GM12878 (cell line): ENCODE results near the gene GBA2. TPM values are rescaled to one million over a fixed set of nuclear protein-coding genes. Genes with fewer than 3 reads are reported as not detected.

Source experiments
- BCL11A ChIP-seq: IDR thresholded peaks from 2 replicates; pipeline ENCODE4 v1.6.1; 2011; ENCODE audit warnings: low read depth, low read length
- CHD1 ChIP-seq: IDR thresholded peaks from 2 replicates; pipeline ENCODE4 v1.6.1; 2012; ENCODE audit warnings: low read depth, low read length, improper control_type of control experiment
- CHD2 ChIP-seq: IDR thresholded peaks from 2 replicates; pipeline ENCODE4 v1.6.1; 2011; ENCODE audit warnings: low read depth, low read length, improper control_type of control experiment, borderline replicate concordance
- CREM ChIP-seq: IDR thresholded peaks from 2 replicates; pipeline ENCODE4 v1.6.1; 2014; ENCODE audit warnings: antibody characterized with exemption, low read depth
- DPF2 ChIP-seq: fragments of 450-650 bp; IDR thresholded peaks from 2 replicates; pipeline ENCODE4 v1.6.1; 2017; ENCODE audit warnings: mild to moderate bottlenecking
- ETV6 ChIP-seq, 2 experiments: fragments of 450-650 bp in 1 of 2; IDR thresholded peaks in 1 of 2; conservative IDR thresholded peaks in 1 of 2; 2 replicates each; pipeline ENCODE4 v1.6.1; 2014; ENCODE audit warnings: antibody characterized with exemption in 1 of 2, borderline replicate concordance in 1 of 2, low read depth in 1 of 2, mild to moderate bottlenecking in 1 of 2, moderate library complexity in 1 of 2
- FOXK2 ChIP-seq: fragments of 450-650 bp; IDR thresholded peaks from 2 replicates; pipeline ENCODE4 v1.6.1; 2017; ENCODE audit warnings: mild to moderate bottlenecking, moderate library complexity
- IRF4 ChIP-seq: IDR thresholded peaks from 2 replicates; pipeline ENCODE4 v1.6.1; 2011; ENCODE audit warnings: low read depth, low read length
- NFXL1 ChIP-seq: fragments of 450-650 bp; IDR thresholded peaks from 2 replicates; pipeline ENCODE4 v1.6.1; 2017; ENCODE audit warnings: antibody characterized with exemption, mild to moderate bottlenecking, borderline replicate concordance
- POLR2A ChIP-seq: IDR thresholded peaks from 2 replicates; pipeline ENCODE4 v1.6.1; 2011; ENCODE audit warnings: low read depth, mild to moderate bottlenecking, low read length
- POLR2AphosphoS2 ChIP-seq: IDR thresholded peaks from 2 replicates; pipeline ENCODE4 v1.6.1; 2011; ENCODE audit warnings: low read depth, mild to moderate bottlenecking, low read length, improper control_type of control experiment, moderate library complexity
- RELA ChIP-seq: fragments of 450-650 bp; IDR thresholded peaks from 2 replicates; pipeline ENCODE4 v1.8.0; 2014; ENCODE audit warnings: borderline replicate concordance; ENCODE audit not compliant: partially characterized antibody
- STAT1 ChIP-seq: fragments of 450-650 bp; conservative IDR thresholded peaks from 2 replicates; pipeline ENCODE4 v1.6.1; 2014; ENCODE audit warnings: antibody characterized with exemption, mild to moderate bottlenecking
- TCF3 ChIP-seq: IDR thresholded peaks from 2 replicates; pipeline ENCODE4 v1.6.1; 2012; ENCODE audit warnings: low read depth, mild to moderate bottlenecking, low read length, borderline replicate concordance; ENCODE audit not compliant: insufficient read depth
- ZNF207 ChIP-seq: fragments of 450-650 bp; IDR thresholded peaks from 2 replicates; pipeline ENCODE4 v1.6.1; 2014; ENCODE audit warnings: antibody characterized with exemption, mild to moderate bottlenecking, borderline replicate concordance
- polyA plus RNA-seq, 11 experiments: library from polyadenylated mRNA; depleted of rRNA in 4 of 11; unstranded in 6 of 11; stranded (reverse) in 5 of 11; fragments of >200 nt; fragmentation: Nextera tagmentation in 4 of 11; fragmentation: Illumina TruSeq in 1 of 11; extraction: Ambion mirVana in 4 of 11; extraction: Trizol in 1 of 11; gene quantifications; 1 replicate in 1 of 11; 2 replicates in 10 of 11; pipeline versions ENCODE4 v1.2.1 to v1.2.3, GENCODE V29; 2011 to 2016; ENCODE audit warnings: inconsistent platforms in 2 of 11, missing spikeins in 2 of 11, low read depth in 1 of 11
- total RNA-seq, 4 experiments: library from RNA; depleted of rRNA in 3 of 4; stranded (reverse); fragments of >200 nt in 3 of 4; fragmentation: Illumina TruSeq in 1 of 4; extraction: Trizol in 1 of 4; gene quantifications; 2 replicates each; pipeline versions ENCODE4 v1.2.1 to v1.2.3, GENCODE V29; 2013 to 2021
- TF ChIP-seq, protein P1 (sequence below): IDR thresholded peaks from 2 replicates; pipeline ENCODE4 v1.6.1; 2011; ENCODE audit warnings: mild to moderate bottlenecking, low read depth, low read length, moderate library complexity; ENCODE audit not compliant: insufficient replicate concordance
- TF ChIP-seq, protein P2 (sequence below): fragments of 450-650 bp; IDR thresholded peaks from 2 replicates; pipeline ENCODE4 v1.6.1; 2018; ENCODE audit warnings: borderline replicate concordance, mild to moderate bottlenecking; ENCODE audit not compliant: partially characterized antibody
- TF ChIP-seq, protein P3 (sequence below): IDR thresholded peaks from 2 replicates; pipeline ENCODE4 v1.6.1; 2011; ENCODE audit warnings: low read depth, low read length, improper control_type of control experiment, borderline replicate concordance
- TF ChIP-seq, protein P4 (sequence below): fragments of 450-650 bp; IDR thresholded peaks from 2 replicates; pipeline ENCODE4 v1.6.1; 2017; ENCODE audit warnings: mild to moderate bottlenecking, moderate library complexity
- TF ChIP-seq, protein P5 (sequence below): IDR thresholded peaks from 2 replicates; pipeline ENCODE4 v1.6.1; 2012; ENCODE audit warnings: low read depth, low read length, improper control_type of control experiment

The GBA2 gene
- total and polyA plus RNA-seq, 10 of the 15 experiments (the other 5 are each of a cell fraction or from before 2014, with no cell fraction given), result 15.3 to 45.1 (median 29.1) TPM

DNA sequence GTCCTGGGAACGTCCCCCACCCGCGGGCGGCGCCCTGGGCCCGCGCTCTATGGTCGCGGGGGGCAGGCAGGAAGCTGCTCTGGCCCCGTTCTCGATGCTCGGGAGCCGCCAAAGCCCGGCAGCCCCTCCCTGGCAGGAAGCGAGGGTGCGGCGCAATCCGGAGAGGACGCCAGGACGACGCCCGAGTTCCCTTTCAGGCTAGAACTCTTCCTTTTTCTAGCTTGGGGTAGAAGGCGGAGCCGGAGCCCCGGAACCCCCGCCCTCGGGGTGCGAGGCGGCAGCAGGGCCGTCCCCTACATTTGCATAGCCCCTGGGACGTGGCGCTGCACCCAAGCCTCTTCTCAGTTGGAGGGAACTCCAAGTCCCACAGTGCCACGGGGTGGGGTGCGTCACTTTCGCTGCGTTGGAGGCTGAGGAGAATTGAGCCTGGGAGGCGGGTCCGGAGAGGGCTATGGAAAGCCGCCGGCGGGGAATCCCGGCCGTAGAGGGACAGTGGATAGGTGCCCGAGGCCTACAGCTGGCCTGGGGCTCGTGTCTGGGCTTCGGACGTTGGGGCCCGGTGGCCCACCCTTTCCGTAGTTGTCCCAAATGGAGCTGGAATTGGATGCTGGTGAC is 16.7 kb downstream of the GBA2 start, which contains the start of the genes CREB3 and TLN1 (continued):
- TF ChIP-seq, protein P1, sequence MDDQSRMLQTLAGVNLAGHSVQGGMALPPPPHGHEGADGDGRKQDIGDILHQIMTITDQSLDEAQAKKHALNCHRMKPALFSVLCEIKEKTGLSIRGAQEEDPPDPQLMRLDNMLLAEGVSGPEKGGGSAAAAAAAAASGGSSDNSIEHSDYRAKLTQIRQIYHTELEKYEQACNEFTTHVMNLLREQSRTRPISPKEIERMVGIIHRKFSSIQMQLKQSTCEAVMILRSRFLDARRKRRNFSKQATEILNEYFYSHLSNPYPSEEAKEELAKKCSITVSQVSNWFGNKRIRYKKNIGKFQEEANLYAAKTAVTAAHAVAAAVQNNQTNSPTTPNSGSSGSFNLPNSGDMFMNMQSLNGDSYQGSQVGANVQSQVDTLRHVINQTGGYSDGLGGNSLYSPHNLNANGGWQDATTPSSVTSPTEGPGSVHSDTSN, result peak; percentile 1
- TF ChIP-seq, protein P2, sequence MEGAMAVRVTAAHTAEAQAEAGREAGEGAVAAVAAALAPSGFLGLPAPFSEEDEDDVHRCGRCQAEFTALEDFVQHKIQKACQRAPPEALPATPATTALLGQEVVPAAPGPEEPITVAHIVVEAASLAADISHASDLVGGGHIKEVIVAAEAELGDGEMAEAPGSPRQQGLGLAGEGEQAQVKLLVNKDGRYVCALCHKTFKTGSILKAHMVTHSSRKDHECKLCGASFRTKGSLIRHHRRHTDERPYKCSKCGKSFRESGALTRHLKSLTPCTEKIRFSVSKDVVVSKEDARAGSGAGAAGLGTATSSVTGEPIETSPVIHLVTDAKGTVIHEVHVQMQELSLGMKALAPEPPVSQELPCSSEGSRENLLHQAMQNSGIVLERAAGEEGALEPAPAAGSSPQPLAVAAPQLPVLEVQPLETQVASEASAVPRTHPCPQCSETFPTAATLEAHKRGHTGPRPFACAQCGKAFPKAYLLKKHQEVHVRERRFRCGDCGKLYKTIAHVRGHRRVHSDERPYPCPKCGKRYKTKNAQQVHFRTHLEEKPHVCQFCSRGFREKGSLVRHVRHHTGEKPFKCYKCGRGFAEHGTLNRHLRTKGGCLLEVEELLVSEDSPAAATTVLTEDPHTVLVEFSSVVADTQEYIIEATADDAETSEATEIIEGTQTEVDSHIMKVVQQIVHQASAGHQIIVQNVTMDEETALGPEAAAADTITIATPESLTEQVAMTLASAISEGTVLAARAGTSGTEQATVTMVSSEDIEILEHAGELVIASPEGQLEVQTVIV, result peak; percentile 75
- peak in 1 of 2 experiments; percentile 65; a peak in 1 of 4 replicates for TF ChIP-seq ETV6 (conservative IDR thresholded peaks at IDR 0.05 in 1 of 2, IDR thresholded peaks at IDR 0.05 in 1 of 2; ENCODE audit: borderline replicate concordance in 1 of 2, low read depth in 1 of 2)
- TF ChIP-seq IRF4, result peak; percentile 47; the same call in 1 of the 2 replicates
- TF ChIP-seq CHD2, result peak; percentile 84; the same call in 1 of the 2 replicates
- peak; percentile 64 for TF ChIP-seq ZNF207
- TF ChIP-seq FOXK2, result no peak
- TF ChIP-seq, protein P3, sequence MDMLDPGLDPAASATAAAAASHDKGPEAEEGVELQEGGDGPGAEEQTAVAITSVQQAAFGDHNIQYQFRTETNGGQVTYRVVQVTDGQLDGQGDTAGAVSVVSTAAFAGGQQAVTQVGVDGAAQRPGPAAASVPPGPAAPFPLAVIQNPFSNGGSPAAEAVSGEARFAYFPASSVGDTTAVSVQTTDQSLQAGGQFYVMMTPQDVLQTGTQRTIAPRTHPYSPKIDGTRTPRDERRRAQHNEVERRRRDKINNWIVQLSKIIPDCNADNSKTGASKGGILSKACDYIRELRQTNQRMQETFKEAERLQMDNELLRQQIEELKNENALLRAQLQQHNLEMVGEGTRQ, result no peak
- peak; percentile 16 for TF ChIP-seq RELA
- peak; percentile 11; the same call in 1 of the 2 replicates for TF ChIP-seq BCL11A
- TF ChIP-seq POLR2A, result peak; percentile 84; the same call in 1 of the 2 replicates
- TF ChIP-seq, protein P4, sequence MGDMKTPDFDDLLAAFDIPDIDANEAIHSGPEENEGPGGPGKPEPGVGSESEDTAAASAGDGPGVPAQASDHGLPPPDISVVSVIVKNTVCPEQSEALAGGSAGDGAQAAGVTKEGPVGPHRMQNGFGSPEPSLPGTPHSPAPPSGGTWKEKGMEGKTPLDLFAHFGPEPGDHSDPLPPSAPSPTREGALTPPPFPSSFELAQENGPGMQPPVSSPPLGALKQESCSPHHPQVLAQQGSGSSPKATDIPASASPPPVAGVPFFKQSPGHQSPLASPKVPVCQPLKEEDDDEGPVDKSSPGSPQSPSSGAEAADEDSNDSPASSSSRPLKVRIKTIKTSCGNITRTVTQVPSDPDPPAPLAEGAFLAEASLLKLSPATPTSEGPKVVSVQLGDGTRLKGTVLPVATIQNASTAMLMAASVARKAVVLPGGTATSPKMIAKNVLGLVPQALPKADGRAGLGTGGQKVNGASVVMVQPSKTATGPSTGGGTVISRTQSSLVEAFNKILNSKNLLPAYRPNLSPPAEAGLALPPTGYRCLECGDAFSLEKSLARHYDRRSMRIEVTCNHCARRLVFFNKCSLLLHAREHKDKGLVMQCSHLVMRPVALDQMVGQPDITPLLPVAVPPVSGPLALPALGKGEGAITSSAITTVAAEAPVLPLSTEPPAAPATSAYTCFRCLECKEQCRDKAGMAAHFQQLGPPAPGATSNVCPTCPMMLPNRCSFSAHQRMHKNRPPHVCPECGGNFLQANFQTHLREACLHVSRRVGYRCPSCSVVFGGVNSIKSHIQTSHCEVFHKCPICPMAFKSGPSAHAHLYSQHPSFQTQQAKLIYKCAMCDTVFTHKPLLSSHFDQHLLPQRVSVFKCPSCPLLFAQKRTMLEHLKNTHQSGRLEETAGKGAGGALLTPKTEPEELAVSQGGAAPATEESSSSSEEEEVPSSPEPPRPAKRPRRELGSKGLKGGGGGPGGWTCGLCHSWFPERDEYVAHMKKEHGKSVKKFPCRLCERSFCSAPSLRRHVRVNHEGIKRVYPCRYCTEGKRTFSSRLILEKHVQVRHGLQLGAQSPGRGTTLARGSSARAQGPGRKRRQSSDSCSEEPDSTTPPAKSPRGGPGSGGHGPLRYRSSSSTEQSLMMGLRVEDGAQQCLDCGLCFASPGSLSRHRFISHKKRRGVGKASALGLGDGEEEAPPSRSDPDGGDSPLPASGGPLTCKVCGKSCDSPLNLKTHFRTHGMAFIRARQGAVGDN, result peak; percentile 19; the same call in 1 of the 2 replicates
- TF ChIP-seq CHD1, result 0 out of 2 replicates have a peak, but pooled peaks have one; percentile 57
- peak; percentile 57; the same call in 1 of the 2 replicates for TF ChIP-seq TCF3
- TF ChIP-seq, protein P5, sequence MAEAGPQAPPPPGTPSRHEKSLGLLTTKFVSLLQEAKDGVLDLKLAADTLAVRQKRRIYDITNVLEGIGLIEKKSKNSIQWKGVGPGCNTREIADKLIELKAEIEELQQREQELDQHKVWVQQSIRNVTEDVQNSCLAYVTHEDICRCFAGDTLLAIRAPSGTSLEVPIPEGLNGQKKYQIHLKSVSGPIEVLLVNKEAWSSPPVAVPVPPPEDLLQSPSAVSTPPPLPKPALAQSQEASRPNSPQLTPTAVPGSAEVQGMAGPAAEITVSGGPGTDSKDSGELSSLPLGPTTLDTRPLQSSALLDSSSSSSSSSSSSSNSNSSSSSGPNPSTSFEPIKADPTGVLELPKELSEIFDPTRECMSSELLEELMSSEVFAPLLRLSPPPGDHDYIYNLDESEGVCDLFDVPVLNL, result peak; percentile 31; the same call in 1 of the 2 replicates
- peak; percentile 53; the same call in 1 of the 2 replicates for TF ChIP-seq POLR2AphosphoS2
- no peak for TF ChIP-seq NFXL1
- peak; percentile 93 for TF ChIP-seq CREM
- peak; percentile 3; the same call in 1 of the 2 replicates for TF ChIP-seq DPF2
- TF ChIP-seq STAT1, result 0 out of 2 replicates have a peak, but pooled peaks have one; percentile 65
